Measurements from ENCODE around the gene FRRS1L. TPM values are rescaled to one million over a fixed set of nuclear protein-coding genes. Genes with fewer than 3 reads are reported as not detected.

The FRRS1L gene
- total RNA-seq, 4 donors from 2014 or later: 0.05 to 0.42 TPM; not detected in 2

GRCh38 chr9:109113254-109113653 lies 53.8 kb downstream of the FRRS1L start:
- peaks cover 76% of the 10 kb centered on the region for H3K4me1 ChIP-seq
- TF ChIP-seq POLR2A (IDR thresholded peaks at IDR 0.05) (no peak), CTCF (IDR thresholded peaks at IDR 0.05) (no peak), EP300 (IDR thresholded peaks at IDR 0.05) (no peak), POLR2AphosphoS5 (IDR thresholded peaks at IDR 0.05) (no peak)
- no peak overlapping the region for H3K4me3 ChIP-seq
- no peak for DNase-seq (ENCODE audit: low spot score in 2 of 2)
- whole genome bisulfite sequencing: 54% methylated on average over 3 of the region's 3 CpGs
- H3K27me3 ChIP-seq: no peaks in the 10 kb centered on the region
- no peaks in the 10 kb centered on the region for H3K36me3 ChIP-seq
- H3K9me3 ChIP-seq: no peaks in the 10 kb centered on the region
- H3K27ac ChIP-seq: no peak overlapping the region

GRCh38 chr9:109110329-109111021 lies 56.6 kb downstream of the FRRS1L start:
- Histone ChIP-seq H3K36me3 (no peaks in the 10 kb centered on the region), H3K27me3 (no peaks in the 10 kb centered on the region), H3K9me3 (no peaks in the 10 kb centered on the region), H3K4me1 (peaks cover 62% of the 10 kb centered on the region), H3K27ac (peak overlapping the region; percentile 52), H3K4me3 (no peak overlapping the region)
- no peak for TF ChIP-seq CTCF (IDR thresholded peaks at IDR 0.05)
- no peak for TF ChIP-seq EP300 (IDR thresholded peaks at IDR 0.05)
- no peak for TF ChIP-seq POLR2AphosphoS5 (IDR thresholded peaks at IDR 0.05)
- no peak for TF ChIP-seq POLR2A (IDR thresholded peaks at IDR 0.05)
- 21% methylated on average over 5 of the region's 5 CpGs for WGBS
- DNase-seq (ENCODE audit: low spot score in 2 of 2): no peak

GRCh38 chr9:109109967-109110328 lies 57.1 kb downstream of the FRRS1L start:
- no peak overlapping the region for H3K4me3 ChIP-seq
- H3K27me3 ChIP-seq: no peaks in the 10 kb centered on the region
- H3K4me1 ChIP-seq: peaks cover 56% of the 10 kb centered on the region
- TF ChIP-seq POLR2A (IDR thresholded peaks at IDR 0.05): no peak
- TF ChIP-seq POLR2AphosphoS5 (IDR thresholded peaks at IDR 0.05): no peak
- TF ChIP-seq CTCF (IDR thresholded peaks at IDR 0.05): no peak
- TF ChIP-seq EP300 (IDR thresholded peaks at IDR 0.05): no peak
- H3K9me3 ChIP-seq: no peaks in the 10 kb centered on the region
- no peaks in the 10 kb centered on the region for H3K36me3 ChIP-seq
- no peak for DNase-seq (ENCODE audit: low spot score in 2 of 2)
- peak overlapping the region; percentile 52 for H3K27ac ChIP-seq

GRCh38 chr9:109108318-109108717 lies 58.7 kb downstream of the FRRS1L start:
- TF ChIP-seq POLR2AphosphoS5 (IDR thresholded peaks at IDR 0.05): no peak
- TF ChIP-seq POLR2A (IDR thresholded peaks at IDR 0.05): no peak
- no peak for TF ChIP-seq CTCF (IDR thresholded peaks at IDR 0.05)
- TF ChIP-seq EP300 (IDR thresholded peaks at IDR 0.05): no peak
- Histone ChIP-seq H3K4me3 (no peak overlapping the region), H3K27ac (no peak overlapping the region), H3K36me3 (no peaks in the 10 kb centered on the region), H3K9me3 (no peaks in the 10 kb centered on the region), H3K4me1 (peaks cover 42% of the 10 kb centered on the region), H3K27me3 (no peaks in the 10 kb centered on the region)
- no peak for DNase-seq (ENCODE audit: low spot score in 2 of 2)
- WGBS: 65% methylated on average over 4 of the region's 4 CpGs

GRCh38 chr9:109107402-109108240 lies 59.4 kb downstream of the FRRS1L start:
- TF ChIP-seq EP300 (IDR thresholded peaks at IDR 0.05) (no peak), POLR2A (IDR thresholded peaks at IDR 0.05) (no peak), POLR2AphosphoS5 (IDR thresholded peaks at IDR 0.05) (no peak), CTCF (IDR thresholded peaks at IDR 0.05) (no peak)
- WGBS: 42% methylated on average over 4 of the region's 4 CpGs
- no peaks in the 10 kb centered on the region for H3K27me3 ChIP-seq
- H3K9me3 ChIP-seq: no peaks in the 10 kb centered on the region
- H3K36me3 ChIP-seq: no peaks in the 10 kb centered on the region
- H3K4me3 ChIP-seq: no peak overlapping the region
- no peak overlapping the region for H3K27ac ChIP-seq
- no peak for DNase-seq (ENCODE audit: low spot score in 2 of 2)
- peaks cover 45% of the 10 kb centered on the region for H3K4me1 ChIP-seq
